GM21786 (cell line): ENCODE results near the gene ABCD1.
A peak's percentile ranks its signal among the peaks of the same experiment; 100 is the strongest.

Source experiments
- ATAC-seq: cut with Tn5 transposase; IDR thresholded peaks from one replicate; pipeline ENCODE4 v1.9.1; 2021; ENCODE audit not compliant: unreplicated experiment

ABCD1 gene

DNA sequence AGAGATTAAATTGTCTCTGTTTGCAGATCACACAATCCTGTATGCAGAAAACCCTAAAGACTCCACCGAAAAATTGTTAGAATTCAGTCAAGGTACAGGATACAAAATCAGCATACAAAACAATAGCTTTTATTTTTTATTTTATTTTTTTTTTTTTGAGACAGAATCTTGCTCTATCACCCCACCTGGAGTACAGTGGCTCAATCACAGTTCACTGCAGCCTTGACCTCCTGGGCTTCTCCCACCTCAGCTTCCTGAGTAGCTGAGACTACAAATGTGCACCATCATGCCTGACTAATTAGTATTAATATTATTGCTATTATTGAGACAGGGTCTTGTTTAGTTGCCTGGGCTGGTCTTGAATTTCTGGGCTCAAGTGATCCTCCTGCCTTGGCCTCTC, 30.5 kb downstream of the ABCD1 start:
- ATAC-seq, result no peak

DNA sequence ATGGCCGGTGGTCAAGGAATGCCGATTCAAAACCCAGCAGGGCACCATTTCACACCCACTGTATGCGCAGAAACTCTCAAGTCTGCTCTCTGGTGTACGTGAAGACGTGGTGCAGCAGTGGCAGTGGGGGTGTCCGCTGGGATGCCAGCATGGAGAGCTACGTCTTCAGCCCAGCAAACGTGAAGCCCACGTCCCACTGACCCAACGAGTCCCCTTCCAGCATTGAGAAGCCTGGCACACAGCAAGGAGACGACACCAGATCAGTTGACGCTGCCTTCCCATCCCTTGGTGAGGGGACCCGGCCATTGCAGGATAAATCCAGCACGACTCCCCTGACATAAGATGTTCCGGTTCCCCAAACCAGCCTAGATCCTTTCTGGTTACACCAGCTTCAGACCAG, 37.2 kb downstream of the ABCD1 start:
- no peak for ATAC-seq

DNA sequence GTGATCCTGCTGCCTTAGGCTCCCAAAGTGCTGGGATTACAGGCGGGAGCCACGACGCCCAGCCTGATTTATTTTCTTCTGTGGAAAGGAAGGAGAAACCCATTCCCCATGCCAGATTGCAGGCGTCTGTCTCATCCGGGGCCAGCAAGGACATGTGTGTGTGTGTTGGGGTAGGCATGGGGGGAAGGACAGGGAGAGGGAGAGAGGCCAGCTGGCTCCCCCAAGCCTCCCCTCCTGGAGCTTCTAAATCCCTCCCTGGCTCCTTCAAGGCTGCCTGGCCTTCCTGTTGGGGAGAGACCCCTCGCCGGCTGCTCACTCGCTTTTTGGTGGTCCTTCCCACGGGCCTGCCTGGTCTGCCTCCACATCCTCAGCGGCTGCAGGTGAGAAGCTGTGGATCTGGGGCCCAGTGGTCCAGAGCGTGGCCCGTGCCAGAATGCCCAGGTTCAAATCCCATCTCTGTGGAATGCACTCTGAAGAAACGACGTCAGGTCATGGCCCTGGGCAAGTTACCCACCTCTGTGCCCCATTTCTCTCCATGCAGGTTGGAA, 38.0 kb downstream of the ABCD1 start:
- ATAC-seq, result no peak

DNA sequence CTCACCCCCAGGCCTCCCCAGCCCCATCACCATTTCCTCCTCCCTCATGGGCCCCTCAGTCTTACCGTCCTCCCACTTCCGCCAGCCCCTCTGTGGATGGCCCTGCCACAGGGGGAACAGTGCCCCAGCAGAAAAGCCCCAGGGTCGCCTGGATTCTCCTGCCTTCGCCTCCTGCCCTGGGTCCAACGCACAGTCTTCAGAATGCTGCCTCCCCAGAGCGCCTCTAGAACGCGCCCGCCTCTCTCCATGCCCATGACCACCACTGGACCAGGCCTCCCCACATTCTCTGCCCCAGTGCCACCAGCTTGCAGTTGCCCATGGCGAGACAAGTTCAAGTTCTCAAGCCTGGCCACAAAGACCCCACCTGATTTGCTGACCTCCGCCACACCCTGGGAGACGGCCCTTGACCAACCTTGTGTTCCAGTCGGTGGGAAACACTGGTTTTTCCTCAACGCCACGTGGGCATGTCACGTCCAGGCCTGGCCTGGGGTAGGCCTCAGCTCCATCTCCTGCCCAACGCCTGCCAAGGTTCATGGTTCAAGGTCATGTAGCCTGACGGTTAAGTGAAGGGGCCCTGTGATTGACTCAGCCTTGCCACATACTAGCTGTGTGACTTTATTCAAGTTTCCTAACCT, 38.8 kb downstream of the ABCD1 start:
- no peak for ATAC-seq

DNA sequence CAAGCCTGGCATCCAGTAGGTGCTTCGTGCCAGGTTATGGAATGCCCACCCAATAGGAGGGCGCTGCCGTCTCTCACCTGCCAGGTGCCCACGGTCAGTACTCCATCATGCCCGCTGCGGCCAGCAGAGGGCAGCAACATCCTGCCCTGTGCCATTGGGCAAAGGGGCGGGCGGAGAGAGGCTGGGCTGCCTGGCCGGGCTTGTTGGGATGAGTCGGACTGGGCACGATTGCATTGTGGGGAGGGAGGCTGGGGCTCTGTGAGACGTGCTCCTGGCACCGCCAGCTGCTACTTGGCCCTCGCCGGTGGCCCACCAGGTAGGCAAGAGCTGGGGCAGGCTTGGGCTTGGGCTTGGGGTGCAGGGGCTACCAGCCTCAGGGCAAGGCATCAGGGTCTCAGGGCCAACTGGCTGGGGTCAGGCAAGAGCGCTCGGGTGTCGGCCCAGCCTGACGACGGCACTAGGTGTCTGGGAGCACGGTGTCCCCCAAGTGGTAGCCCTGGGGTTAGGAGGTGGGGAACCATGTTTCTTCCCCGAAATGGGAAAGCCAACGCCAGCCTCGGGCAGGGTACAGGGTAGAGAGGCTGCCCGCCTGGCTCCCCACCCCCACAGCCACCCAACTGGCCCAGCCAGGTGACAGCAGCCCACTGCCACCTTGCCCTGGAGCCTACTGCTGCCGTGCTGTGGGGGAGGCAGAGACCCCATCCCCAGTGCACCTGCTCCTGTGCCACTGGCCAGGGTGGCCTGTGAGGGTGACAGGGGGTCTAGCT, 39.5 kb downstream of the ABCD1 start, which contains the start of gene PLXNB3:
PLXNB3 (plus strand) TSS at position 261 of the 767 bp plus-strand sequence. CDS start 1,287 bp downstream, outside the sequence.
- ATAC-seq, result peak; percentile 78

DNA sequence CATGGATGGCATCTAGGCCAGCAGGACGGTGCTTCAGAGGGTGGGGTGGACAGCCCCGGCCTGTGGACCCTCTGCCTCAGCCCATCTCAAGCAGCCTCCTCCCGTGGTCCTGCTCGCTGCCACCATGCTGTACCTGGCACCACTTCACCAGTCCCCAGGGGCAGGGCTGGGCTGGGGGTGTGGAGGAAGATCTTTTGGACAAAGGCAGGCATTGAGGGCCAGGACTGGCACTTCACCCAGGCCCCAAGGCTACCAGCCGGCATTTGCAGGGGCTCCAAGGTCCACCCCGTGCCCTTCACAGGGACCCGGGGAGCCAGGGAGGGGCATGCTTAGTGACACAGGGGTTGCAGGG, 40.1 kb downstream of the ABCD1 start:
- ATAC-seq, result no peak

DNA sequence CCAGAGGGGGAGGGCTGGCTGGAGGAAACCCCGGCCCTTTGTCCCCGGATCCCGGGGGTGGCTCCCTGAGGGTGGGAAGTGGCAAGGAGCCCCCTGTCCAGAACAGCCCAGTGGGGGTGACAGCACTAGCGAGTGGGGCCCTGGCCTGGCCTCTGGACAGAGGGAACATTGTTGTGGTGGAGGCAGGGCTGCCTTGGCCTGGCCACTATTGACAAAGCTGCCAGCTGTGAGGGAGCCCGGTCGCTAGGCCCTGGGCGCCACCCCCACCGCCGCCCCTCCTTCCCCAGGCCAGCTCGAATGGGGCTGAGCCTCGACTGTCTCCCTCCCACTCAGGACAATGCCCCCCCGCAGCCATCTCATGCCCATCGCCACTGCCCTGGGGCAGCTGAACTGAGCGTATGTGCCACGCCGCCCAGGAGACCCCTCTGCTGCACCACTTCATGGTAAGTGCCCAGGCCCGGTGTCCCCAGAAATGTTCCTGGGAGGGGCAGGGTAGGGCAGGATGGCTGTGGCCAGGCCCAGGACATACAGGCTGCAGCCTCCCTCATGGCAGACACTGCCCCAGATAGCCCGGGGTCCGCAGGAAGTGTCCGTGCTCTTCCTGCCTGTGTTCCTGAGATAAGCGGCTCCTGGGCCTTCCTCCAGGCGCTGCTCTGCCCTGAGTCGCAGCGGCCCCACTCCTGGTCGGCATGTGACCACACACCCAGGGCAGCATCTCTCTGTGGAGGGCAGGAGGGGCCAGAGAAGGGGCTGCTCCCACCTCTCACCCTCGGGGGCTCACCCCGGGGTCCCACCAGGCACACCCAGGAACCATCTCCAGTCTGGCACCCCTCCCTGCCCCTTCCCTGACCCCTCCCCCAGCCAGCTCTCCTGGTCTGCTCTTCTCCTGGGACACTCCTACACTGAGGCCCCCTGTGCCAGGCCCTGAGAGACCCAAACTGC, 40.8 kb downstream of the ABCD1 start:
- no peak for ATAC-seq

DNA sequence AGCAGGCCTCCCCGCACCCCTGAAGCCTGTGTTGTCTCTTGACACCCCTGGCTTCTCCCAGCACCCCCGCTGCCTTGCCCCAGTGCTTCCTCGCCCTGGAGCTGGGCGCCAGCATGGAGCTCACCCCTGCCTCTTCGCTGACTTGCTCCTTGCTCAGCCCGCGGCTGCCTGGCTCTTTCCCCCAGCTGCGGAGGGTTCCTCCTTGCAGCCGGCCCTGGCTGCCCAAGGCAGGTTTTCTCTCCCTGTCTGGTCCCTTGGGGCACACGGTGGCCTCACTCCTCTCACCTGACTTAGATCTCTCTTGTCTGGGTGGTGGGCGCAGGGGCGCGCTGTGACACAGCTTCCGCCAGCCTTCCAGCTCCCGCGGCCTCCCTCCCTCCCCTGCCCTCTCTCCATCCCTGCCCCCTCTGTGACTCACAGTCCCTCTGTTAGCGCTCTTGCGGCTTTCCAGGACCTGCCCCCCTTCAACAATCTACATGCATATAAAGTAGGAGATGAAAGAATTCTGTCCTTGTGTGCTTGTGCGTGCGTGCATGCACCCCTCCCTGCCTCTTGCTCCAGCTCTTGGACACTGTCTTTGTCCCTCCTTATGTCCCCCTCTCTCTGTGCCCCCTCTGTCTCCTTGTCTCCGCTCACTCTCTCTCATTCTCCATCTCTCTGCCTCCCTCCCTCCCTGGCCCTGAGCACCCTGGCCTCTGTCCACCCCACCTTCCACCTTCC, 41.6 kb downstream of the ABCD1 start:
- no peak for ATAC-seq

DNA sequence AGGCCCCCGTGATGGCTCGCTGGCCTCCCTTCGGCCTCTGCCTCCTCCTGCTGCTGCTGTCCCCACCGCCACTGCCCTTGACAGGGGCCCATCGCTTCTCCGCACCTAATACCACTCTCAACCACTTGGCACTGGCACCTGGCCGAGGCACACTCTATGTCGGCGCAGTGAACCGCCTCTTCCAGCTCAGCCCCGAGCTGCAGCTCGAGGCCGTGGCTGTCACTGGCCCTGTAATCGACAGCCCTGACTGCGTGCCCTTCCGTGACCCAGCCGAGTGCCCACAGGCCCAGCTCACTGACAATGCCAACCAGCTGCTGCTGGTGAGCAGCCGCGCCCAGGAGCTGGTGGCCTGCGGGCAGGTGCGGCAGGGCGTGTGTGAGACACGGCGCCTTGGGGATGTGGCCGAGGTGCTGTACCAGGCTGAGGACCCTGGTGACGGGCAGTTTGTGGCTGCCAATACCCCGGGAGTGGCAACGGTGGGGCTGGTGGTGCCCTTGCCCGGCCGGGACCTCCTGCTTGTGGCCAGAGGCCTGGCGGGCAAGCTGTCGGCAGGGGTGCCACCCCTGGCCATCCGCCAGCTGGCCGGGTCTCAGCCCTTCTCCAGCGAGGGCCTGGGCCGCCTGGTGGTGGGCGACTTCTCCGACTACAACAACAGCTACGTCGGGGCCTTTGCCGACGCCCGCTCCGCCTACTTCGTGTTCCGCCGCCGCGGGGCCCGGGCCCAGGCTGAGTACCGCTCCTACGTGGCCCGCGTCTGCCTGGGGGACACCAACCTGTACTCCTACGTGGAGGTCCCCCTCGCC, 42.4 kb downstream of the ABCD1 start:
- no peak for ATAC-seq

DNA sequence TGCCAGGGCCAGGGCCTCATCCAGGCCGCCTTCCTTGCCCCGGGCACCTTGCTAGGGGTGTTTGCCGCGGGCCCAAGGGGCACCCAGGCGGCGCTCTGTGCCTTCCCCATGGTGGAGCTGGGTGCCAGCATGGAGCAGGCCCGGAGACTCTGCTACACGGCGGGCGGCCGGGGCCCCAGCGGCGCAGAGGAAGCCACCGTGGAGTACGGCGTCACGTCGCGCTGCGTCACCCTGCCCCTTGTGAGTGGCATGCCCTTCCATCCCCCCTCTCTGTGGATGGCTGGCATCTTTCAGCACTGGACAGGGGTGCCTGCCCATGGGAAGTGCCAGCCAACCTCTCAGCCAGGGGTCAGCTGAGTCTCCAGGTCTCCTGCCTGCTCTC, 43.0 kb downstream of the ABCD1 start:
- ATAC-seq, result no peak

DNA sequence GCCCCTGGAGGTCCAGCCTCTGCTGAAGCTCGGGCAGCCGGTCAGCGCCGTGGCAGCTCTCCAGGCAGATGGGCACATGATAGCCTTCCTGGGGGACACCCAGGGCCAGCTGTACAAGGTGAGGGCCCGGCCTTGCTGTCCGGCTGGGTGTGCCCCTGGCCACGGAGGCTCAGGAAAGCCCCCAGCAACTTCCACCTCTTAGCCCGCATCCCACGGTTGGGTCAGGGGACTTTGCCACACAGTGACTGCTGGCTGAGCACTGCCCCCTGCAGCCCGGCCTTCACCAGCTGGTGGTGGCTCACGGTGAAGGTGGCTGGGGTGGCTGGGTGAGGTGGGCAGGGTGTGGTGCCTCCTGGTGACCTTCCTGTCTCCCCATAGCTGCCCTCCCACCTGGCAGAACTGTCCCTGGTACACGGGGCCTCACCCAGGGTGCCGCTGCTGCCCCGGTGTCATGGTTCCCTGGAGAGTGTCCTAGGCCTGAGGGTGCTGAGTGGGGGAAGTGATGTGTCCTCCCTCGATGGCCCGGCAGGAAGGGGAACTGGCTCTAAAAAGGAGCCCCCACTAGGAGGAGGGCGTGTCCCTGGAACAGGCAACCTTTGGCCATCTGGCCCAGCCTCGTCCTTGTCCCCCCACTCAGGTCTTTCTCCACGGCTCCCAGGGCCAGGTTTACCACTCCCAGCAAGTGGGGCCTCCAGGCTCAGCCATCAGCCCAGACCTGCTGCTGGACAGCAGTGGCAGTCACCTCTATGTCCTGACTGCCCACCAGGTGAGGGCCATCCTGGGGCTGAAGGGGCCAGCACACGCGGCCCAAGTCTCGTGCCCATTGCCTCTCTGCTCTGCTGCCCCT, 43.9 kb downstream of the ABCD1 start:
- no peak for ATAC-seq

DNA sequence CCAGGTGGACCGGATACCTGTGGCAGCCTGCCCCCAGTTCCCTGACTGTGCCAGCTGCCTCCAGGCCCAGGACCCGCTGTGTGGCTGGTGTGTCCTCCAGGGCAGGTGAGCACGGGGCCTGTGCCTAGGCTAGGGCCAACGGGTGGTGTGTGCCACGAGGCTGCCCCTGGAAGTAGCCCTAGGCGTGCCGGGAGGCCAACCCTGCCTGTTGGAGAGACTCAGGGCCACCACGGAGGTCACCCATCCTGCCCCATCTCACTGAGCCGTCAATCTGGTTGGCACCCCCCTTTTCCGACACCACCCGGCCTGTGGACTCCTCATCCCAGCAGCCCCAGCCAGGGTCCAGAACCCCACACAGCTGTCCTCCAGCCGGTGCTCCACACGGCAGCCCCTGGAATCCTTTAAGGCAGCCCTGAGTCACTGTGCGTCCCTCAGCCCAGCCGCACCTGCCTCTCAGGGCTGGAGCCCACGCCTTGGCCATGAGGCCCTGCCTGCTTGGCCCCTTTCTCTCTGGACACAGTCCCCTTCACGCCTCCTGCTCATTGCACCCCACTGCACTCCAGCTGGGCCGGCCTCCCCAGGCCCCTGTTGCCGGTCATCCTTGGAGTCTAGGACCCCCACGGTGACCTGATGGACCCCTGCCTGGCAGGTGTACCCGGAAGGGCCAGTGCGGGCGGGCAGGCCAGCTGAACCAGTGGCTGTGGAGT, 44.7 kb downstream of the ABCD1 start:
- no peak for ATAC-seq

DNA sequence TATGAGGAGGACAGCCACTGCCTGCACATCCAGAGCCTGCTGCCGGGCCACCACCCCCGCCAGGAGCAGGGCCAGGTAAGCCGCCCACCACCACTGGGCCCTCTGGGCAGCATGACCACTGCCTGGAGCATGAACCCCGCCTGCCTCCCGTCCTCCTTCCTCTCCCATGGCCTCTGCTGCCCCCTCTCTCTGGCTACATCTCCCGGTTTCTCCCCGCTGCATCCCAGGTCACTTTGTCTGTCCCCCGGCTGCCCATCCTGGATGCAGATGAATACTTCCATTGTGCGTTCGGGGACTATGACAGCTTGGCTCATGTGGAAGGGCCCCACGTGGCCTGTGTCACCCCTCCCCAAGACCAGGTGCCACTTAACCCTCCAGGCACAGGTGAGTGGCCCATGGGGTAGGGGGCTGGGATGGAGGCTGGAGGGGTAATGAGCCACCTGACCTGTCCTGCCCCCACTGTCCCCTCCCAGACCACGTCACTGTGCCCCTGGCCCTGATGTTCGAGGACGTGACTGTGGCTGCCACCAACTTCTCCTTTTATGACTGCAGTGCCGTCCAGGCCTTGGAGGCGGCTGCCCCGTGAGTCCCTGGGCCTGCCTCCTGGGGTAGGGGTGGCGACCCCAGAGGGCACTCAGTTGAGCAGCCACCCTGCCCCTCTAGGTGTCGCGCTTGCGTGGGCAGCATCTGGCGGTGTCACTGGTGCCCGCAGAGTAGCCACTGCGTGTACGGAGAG, 45.4 kb downstream of the ABCD1 start:
- no peak for ATAC-seq

DNA sequence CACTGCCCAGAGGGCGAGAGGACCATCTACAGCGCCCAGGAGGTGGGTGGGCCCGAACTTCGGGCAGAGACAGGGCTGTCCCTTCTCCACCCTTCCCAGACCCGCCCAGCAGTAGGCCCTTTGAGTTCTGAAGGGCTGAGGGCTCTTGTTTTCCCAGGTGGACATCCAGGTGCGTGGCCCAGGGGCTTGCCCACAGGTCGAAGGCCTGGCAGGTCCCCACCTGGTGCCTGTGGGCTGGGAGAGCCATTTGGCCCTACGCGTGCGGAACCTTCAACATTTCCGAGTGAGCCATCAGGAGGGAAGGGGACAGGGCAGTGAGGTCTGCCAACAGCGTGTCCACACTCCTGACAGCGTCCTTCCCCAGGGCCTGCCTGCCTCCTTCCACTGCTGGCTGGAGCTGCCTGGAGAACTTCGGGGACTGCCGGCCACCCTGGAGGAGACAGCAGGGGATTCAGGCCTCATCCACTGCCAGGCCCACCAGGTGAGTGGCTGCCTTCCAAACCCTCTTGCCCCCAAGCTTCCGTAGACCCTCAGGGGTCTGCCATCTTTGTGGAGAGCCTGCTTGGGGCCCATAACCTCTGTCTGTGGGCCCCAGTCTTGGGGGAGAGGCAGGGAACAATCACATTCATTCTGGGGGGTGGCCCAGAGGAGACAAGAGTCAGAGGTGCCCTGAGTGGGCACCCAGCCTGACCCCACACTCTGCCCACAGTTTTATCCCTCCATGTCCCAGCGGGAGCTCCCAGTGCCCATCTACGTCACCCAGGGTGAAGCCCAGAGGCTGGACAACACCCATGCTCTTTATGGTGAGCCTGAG, 46.2 kb downstream of the ABCD1 start:
- ATAC-seq, result no peak

DNA sequence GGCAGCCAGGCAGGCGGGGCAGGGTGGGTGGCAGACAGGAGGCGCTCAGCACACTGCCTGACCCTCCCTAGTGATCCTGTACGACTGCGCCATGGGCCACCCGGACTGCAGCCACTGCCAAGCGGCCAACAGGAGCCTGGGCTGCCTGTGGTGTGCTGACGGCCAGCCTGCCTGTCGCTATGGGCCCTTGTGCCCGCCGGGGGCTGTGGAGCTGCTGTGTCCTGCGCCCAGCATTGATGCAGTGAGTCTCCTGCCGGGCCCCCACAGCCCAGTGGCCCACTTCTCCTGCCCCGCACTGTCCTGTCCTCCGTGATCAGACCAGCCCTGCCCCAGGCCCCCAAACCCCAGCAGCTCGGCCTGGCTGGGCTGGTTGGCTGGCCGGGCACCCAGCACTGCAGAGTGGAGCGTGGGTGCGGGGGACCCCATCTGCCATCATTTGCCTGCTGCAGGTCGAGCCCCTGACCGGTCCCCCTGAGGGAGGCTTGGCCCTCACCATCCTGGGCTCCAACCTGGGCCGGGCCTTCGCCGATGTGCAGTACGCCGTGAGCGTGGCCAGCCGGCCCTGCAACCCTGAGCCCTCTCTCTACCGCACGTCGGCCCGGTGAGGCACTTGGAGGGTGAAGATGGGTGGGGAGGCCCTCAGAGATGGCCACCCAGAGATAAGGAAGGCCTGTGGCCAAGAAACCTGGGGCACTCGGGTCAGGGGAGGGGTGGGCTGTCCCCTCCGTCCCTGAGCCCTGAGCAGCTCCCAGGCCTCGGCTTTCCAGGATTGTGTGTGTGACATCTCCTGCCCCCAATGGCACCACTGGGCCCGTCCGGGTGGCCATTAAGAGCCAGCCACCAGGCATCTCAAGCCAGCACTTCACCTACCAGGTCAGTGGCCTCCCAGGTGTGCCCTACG, 47.0 kb downstream of the ABCD1 start:
- no peak for ATAC-seq
